CD8-positive, alpha-beta memory T cell (primary cell): ENCODE data around the gene FURIN. TPM values are rescaled to one million over a fixed set of nuclear protein-coding genes. Genes with fewer than 3 reads are reported as not detected.
"Not testable (repeated sequence)": the region's sequence is repeated elsewhere in the genome, so short reads cannot be mapped to it uniquely, and the experiment has no call there.

ENCODE experiments used
- CTCF ChIA-PET: fragments of 350-600 bp; sonication (Branson Sonifier 250); formaldehyde crosslinking; loops from one replicate; lab custom pipeline; 2021; ENCODE audit warnings: antibody characterized with exemption; lab: Charles Lee
- POLR2A ChIA-PET: fragments of 350-600 bp; sonication (Branson Sonifier 250); formaldehyde crosslinking; loops from one replicate; lab custom pipeline; 2021; ENCODE audit warnings: antibody characterized with exemption; lab: Charles Lee
- DNase-seq, 5 donors: peaks; one replicate each; pipeline versions ENCODE4 v3.0.0 to v3.0.0-alpha.2; 2020 to 2022; ENCODE audit warnings: mixed read lengths in 1 of 5
- H3K27ac ChIP-seq: one replicate; pipeline ENCODE4 v1.7.0; 2013; ENCODE audit warnings: low read depth, mild to moderate bottlenecking, low read length, moderate library complexity
- H3K27me3 ChIP-seq: 2 replicates; pipeline ENCODE4 v1.7.0; 2013; ENCODE audit warnings: low read length, mild to moderate bottlenecking; ENCODE audit not compliant: insufficient read depth, poor library complexity, severe bottlenecking
- H3K36me3 ChIP-seq: 2 replicates; pipeline ENCODE4 v1.7.0; 2013; ENCODE audit warnings: mild to moderate bottlenecking, low read length, moderate library complexity; ENCODE audit not compliant: insufficient read depth
- H3K4me1 ChIP-seq: 2 replicates; pipeline ENCODE4 v1.7.0; 2013; ENCODE audit warnings: mild to moderate bottlenecking, low read length, moderate library complexity; ENCODE audit not compliant: insufficient read depth
- H3K4me3 ChIP-seq: 2 replicates; pipeline ENCODE4 v1.7.0; 2013; ENCODE audit warnings: mild to moderate bottlenecking, low read length
- H3K9me3 ChIP-seq: 2 replicates; pipeline ENCODE4 v1.7.0; 2013; ENCODE audit warnings: mild to moderate bottlenecking, low read length
- H3K27ac Mint-ChIP-seq, 8 donors: one replicate each; pipeline ENCODE4 v1.8.0; 2020 to 2021; ENCODE audit warnings: mixed read lengths in 8 of 8, mild to moderate bottlenecking in 6 of 8, inconsistent platforms in 3 of 8, moderate library complexity in 3 of 8
- H3K27me3 Mint-ChIP-seq, 2 donors: one replicate each; pipeline ENCODE4 v1.8.0; 2020 to 2021; ENCODE audit warnings: mixed read lengths in 2 of 2, mild to moderate bottlenecking in 1 of 2, moderate library complexity in 1 of 2
- H3K36me3 Mint-ChIP-seq, 3 donors: one replicate each; pipeline ENCODE4 v1.8.0; 2020 to 2021; ENCODE audit warnings: mixed read lengths in 3 of 3, inconsistent platforms in 1 of 3, mild to moderate bottlenecking in 1 of 3
- H3K4me1 Mint-ChIP-seq, 3 donors: one replicate each; pipeline ENCODE4 v1.8.0; 2020 to 2021; ENCODE audit warnings: mixed read lengths in 3 of 3, inconsistent platforms in 1 of 3, mild to moderate bottlenecking in 1 of 3
- H3K4me3 Mint-ChIP-seq, 7 donors: one replicate each; pipeline ENCODE4 v1.8.0; 2020 to 2021; ENCODE audit warnings: mixed read lengths in 7 of 7, mild to moderate bottlenecking in 6 of 7, moderate library complexity in 4 of 7, inconsistent platforms in 2 of 7
- H3K9me3 Mint-ChIP-seq, 5 donors: one replicate each; pipeline ENCODE4 v1.8.0; 2020 to 2022; ENCODE audit warnings: mixed read lengths in 5 of 5, mild to moderate bottlenecking in 3 of 5, moderate library complexity in 2 of 5, inconsistent platforms in 1 of 5
- polyA plus RNA-seq: library from polyadenylated mRNA; unstranded; fragments of 300-500 nt; fragmentation: Illumina TruSeq; gene quantifications from one replicate; pipeline ENCODE4 v1.2.3, GENCODE V29; 2021
- total RNA-seq, 2 experiments: library from RNA; stranded (reverse); gene quantifications; one replicate each; pipeline ENCODE4 v1.2.3, GENCODE V29; 2021

The FURIN gene
- total and polyA plus RNA-seq, 3 experiments from 2014 or later, result 11.7 to 124 (median 121) TPM

DNA sequence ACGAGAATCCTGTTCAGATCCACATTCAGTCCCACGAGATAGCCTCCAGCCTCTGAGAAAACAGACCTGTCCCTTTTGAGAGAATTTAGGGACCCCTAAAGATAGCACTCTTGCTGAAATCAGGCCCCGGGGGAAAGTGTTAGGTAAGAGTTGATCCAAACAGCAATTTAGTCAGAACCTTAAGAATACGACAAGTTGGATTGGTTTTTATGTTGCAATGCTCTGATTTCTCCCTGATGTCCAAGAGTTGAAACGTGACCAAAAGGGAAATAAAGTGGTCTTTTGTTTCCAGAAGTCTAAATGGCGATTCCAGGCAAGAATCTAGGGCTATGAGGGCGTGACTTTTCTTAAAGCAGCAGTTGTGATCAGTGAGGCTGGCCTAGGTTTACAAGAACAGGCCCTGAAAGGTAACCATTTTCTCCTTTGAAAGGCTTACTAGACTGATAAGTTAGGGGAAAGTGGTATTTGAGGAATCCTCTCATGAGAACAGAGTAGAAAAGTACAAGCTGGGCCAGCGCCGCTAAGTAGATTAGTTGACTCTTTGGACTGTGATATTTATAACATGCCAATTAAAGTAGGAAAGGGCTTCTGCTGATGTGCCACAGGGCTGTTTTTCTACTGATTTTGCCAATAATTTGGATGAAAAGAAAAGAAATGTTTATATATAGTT lies 39.6 kb downstream of the FURIN start:
- Mint-ChIP-seq H3K27ac (peak overlapping the region in 2 of 8 donors; percentile 22 to 34), H3K4me3 (no peak overlapping the region), H3K36me3 (peaks cover 7 to 85% (median 13%) of the 10 kb centered on the region in 3 donors), H3K4me1 (peaks cover 8 to 24% (median 11%) of the 10 kb centered on the region in 3 donors), H3K27me3 (no peaks in the 10 kb centered on the region), H3K9me3 (no peaks in the 10 kb centered on the region)
- H3K4me3 ChIP-seq, result no peak overlapping the region
- no peaks in the 10 kb centered on the region for H3K9me3 ChIP-seq
- DNase-seq, result no peak
- peaks cover 67% of the 10 kb centered on the region for H3K36me3 ChIP-seq
- H3K27ac ChIP-seq, result no peak overlapping the region
- no peaks in the 10 kb centered on the region for H3K27me3 ChIP-seq
- ChIA-PET CTCF (interaction anchor here (14.4 kb wide), 1 partner anchor 24 kb away, joined by 251 read pairs; the partner anchor contains the start of genes HDDC3 and UNC45A), POLR2A (no interaction called here)
- H3K4me1 ChIP-seq, result peaks cover 10% of the 10 kb centered on the region

DNA sequence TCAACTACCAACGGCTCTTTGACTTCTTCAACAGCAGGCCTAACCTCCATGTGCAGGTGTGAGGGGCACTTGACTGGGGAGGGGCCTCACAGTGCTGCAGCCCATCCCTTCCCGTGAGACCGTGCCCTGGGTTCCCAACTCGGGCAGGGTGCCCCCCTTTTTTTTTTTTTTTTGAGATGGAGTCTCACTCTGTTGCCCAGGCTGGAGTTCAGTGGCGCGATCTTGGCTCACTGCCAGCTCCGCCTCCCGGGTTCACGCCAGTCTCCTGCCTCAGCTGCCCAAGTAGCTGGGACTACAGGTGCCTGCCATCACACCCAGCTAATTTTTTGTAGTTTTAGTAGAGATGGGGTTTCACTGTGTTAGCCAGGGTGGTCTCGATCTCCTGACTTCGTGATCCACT lies 41.1 kb downstream of the FURIN start:
- H3K9me3 Mint-ChIP-seq, DNase-seq, H3K27ac ChIP-seq, H3K27ac Mint-ChIP-seq, H3K27me3 Mint-ChIP-seq, H3K4me3 ChIP-seq, H3K9me3 ChIP-seq, H3K27me3 ChIP-seq, H3K4me3 Mint-ChIP-seq, H3K4me1 ChIP-seq: not testable (repeated sequence)
- Mint-ChIP-seq H3K4me1 (peaks cover 0 to 15% (median 4%) of the 10 kb centered on the region in 3 donors), H3K36me3 (peaks cover 7 to 93% (median 16%) of the 10 kb centered on the region in 3 donors)
- H3K36me3 ChIP-seq, result peaks cover 78% of the 10 kb centered on the region
- CTCF ChIA-PET, result interaction anchor here (0.5 to 14.4 kb wide), 3 partner anchors 11 to 242 kb away, joined by 3 to 251 read pairs (median 3); partner anchors contain the start of genes HDDC3 and UNC45A
- POLR2A ChIA-PET, result interaction anchor here (0.7 kb wide), 2 partner anchors 21 to 201 kb away, joined by 5 to 7 read pairs; no protein-coding TSS in a partner anchor

DNA sequence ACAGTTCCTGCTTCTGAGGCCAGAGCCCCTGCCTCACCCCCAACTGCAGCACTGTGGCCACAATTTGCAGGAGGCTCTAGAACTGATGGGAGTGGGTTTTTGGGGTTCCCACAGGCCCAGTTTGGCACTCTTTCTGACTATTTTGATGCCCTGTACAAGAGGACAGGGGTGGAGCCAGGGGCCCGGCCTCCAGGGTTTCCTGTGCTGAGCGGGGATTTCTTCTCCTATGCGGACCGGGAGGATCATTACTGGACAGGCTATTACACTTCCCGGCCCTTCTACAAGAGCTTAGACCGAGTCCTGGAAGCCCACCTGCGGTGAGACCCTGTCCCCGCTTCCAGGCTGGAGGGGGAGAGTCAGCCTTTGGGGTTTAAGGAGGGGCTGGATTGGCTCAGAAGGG lies 41.6 kb downstream of the FURIN start:
- no peaks in the 10 kb centered on the region for H3K27me3 Mint-ChIP-seq
- H3K27ac ChIP-seq, result no peak overlapping the region
- H3K4me1 ChIP-seq, result no peaks in the 10 kb centered on the region
- H3K4me3 Mint-ChIP-seq, result no peak overlapping the region
- ChIA-PET POLR2A (interaction anchor here (0.7 kb wide), 2 partner anchors 21 to 201 kb away, joined by 5 to 7 read pairs; no protein-coding TSS in a partner anchor), CTCF (interaction anchor here (14.4 kb wide), 1 partner anchor 22 kb away, joined by 251 read pairs; the partner anchor contains the start of genes HDDC3 and UNC45A)
- H3K9me3 ChIP-seq, result no peaks in the 10 kb centered on the region
- peak overlapping the region in 1 of 8 donors; percentile 70 for H3K27ac Mint-ChIP-seq
- peaks cover 0 to 11% (median 4%) of the 10 kb centered on the region in 3 donors for H3K4me1 Mint-ChIP-seq
- peaks cover 79% of the 10 kb centered on the region for H3K36me3 ChIP-seq
- peaks cover 7 to 97% (median 16%) of the 10 kb centered on the region in 3 donors for H3K36me3 Mint-ChIP-seq
- H3K9me3 Mint-ChIP-seq, result no peaks in the 10 kb centered on the region
- no peak overlapping the region for H3K4me3 ChIP-seq
- no peak for DNase-seq
- H3K27me3 ChIP-seq, result no peaks in the 10 kb centered on the region

DNA sequence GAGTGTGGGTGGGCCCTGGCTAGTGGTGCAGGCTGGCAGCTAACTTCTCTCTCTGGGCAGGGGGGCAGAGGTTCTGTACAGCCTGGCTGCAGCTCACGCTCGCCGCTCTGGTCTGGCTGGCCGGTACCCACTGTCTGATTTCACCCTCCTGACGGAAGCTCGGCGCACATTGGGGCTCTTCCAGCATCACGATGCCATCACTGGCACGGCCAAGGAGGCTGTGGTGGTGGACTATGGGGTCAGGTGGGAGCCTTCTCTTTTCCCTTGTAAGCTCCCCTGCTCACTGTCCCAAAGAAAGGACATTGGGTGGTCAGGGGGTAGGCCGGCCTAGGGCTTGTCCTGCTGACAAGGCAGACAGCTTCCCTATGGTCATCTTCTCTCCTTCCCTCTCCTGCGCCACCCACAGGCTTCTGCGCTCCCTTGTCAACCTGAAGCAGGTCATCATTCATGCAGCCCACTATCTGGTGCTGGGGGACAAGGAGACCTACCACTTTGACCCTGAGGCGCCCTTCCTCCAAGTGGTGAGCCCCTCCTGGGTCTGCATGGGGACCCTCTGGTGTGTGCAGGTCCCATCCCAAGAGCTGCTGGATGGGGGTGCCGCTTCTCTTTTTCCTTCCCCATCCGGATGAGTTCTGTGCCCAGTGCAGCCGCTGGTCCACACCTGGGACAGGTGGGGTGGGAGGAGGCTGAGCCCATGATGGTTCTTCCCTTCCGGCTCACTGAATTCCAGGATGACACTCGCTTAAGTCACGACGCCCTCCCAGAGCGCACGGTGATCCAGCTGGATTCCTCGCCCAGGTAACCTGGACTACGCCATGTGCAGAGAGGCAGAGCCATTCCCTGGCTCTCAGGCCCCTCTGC lies 42.3 kb downstream of the FURIN start:
- Histone ChIP-seq H3K9me3 (no peaks in the 10 kb centered on the region), H3K4me3 (no peak overlapping the region), H3K27ac (no peak overlapping the region), H3K4me1 (no peaks in the 10 kb centered on the region), H3K27me3 (no peaks in the 10 kb centered on the region), H3K36me3 (peaks cover 77% of the 10 kb centered on the region)
- ChIA-PET CTCF (interaction anchor here (1.1 to 14.4 kb wide), 3 partner anchors 9 to 24 kb away, joined by 4 to 251 read pairs (median 5); partner anchors contain the start of genes HDDC3 and UNC45A), POLR2A (no interaction called here)
- Mint-ChIP-seq H3K27ac (peak overlapping the region in 1 of 8 donors; percentile 27), H3K27me3 (no peaks in the 10 kb centered on the region), H3K36me3 (peaks cover 5 to 97% (median 12%) of the 10 kb centered on the region in 3 donors), H3K4me1 (peaks cover 0 to 5% (median 0%) of the 10 kb centered on the region in 3 donors), H3K9me3 (no peaks in the 10 kb centered on the region), H3K4me3 (no peak overlapping the region)
- DNase-seq, result no peak

DNA sequence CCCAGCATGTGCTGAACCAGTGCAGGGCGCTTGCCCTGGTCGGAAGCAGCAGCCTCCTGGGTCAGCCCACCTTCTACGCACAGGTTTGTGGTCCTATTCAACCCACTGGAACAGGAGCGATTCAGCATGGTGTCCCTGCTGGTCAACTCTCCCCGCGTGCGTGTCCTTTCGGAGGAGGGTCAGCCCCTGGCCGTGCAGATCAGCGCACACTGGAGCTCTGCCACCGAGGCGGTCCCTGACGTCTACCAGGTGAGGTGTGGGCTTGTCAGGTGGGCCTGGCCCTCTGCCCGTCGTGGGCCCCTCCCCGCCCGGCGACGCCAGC lies 42.9 kb downstream of the FURIN start:
- Mint-ChIP-seq H3K27me3 (no peaks in the 10 kb centered on the region), H3K4me3 (no peak overlapping the region), H3K9me3 (no peaks in the 10 kb centered on the region), H3K27ac (no peak overlapping the region), H3K4me1 (no peaks in the 10 kb centered on the region), H3K36me3 (peaks cover 0 to 97% (median 12%) of the 10 kb centered on the region in 3 donors)
- Histone ChIP-seq H3K4me3 (no peak overlapping the region), H3K27ac (no peak overlapping the region), H3K36me3 (peaks cover 74% of the 10 kb centered on the region), H3K9me3 (no peaks in the 10 kb centered on the region), H3K27me3 (no peaks in the 10 kb centered on the region), H3K4me1 (no peaks in the 10 kb centered on the region)
- DNase-seq, result no peak
- CTCF ChIA-PET, result interaction anchor here (1.1 to 1.4 kb wide), 2 partner anchors 10 to 25 kb away, joined by 4 to 5 read pairs; no protein-coding TSS in a partner anchor
- POLR2A ChIA-PET, result no interaction called here

DNA sequence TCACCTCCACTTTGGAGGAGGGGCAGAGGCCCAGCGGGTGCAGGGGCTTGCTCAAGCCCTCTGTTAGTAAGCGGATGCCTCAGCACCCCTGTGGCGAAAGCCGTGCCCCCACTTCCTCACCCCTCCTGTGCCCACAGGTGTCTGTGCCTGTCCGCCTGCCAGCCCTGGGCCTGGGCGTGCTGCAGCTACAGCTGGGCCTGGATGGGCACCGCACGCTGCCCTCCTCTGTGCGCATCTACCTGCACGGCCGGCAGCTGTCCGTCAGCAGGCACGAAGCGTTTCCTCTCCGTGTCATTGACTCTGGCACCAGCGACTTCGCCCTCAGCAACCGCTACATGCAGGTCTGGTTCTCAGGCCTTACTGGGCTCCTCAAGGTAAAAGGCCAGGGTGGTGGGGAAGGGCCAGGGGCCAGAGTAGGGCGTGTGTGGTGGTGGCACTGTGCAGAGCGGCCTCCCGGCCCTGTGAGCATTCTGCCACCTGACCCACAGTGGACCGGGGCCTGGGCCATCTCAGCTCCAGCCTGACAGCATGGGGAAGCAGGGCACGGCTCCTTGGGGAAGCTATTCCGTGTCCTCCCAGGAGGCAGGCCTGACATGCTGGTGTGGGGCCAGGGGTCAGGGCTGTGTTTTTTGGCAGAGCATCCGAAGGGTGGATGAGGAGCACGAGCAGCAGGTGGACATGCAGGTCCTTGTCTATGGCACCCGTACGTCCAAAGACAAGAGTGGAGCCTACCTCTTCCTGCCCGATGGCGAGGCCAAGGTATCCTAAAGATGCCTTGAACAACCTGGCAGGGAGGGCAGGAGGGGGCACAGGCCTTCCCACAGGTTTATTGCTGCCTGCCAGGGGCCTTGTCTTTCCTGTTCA lies 43.8 kb downstream of the FURIN start:
- H3K27ac Mint-ChIP-seq, result no peak overlapping the region
- H3K9me3 Mint-ChIP-seq, result no peaks in the 10 kb centered on the region
- ChIA-PET CTCF (interaction anchor here (1.1 to 1.4 kb wide), 2 partner anchors 10 to 26 kb away, joined by 4 to 5 read pairs; no protein-coding TSS in a partner anchor), POLR2A (no interaction called here)
- no peaks in the 10 kb centered on the region for H3K4me1 ChIP-seq
- peaks cover under 1 to 97% (median 17%) of the 10 kb centered on the region in 3 donors for H3K36me3 Mint-ChIP-seq
- H3K27ac ChIP-seq, result no peak overlapping the region
- H3K36me3 ChIP-seq, result peaks cover 74% of the 10 kb centered on the region
- no peak overlapping the region for H3K4me3 Mint-ChIP-seq
- no peaks in the 10 kb centered on the region for H3K27me3 ChIP-seq
- H3K27me3 Mint-ChIP-seq, result peaks cover 0 to 1% of the 10 kb centered on the region in 2 donors
- H3K4me1 Mint-ChIP-seq, result no peaks in the 10 kb centered on the region
- DNase-seq, result no peak
- H3K4me3 ChIP-seq, result no peak overlapping the region
- H3K9me3 ChIP-seq, result no peaks in the 10 kb centered on the region

DNA sequence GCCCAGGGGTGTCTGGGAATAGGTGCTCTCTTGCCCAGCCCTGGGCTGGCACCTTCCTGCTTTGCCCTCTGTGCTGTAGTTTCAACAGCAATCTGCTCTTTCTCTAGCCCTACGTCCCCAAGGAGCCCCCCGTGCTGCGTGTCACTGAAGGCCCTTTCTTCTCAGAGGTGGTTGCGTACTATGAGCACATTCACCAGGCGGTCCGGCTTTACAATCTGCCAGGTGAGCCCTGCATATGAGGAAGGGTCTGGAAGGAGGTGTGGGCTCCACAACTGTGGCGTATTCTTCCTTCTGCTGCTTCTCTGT lies 44.3 kb downstream of the FURIN start:
- Mint-ChIP-seq H3K4me1 (no peaks in the 10 kb centered on the region), H3K9me3 (no peaks in the 10 kb centered on the region), H3K36me3 (peaks cover 4 to 97% (median 18%) of the 10 kb centered on the region in 3 donors), H3K4me3 (no peak overlapping the region), H3K27me3 (peaks cover 0 to 4% of the 10 kb centered on the region in 2 donors), H3K27ac (no peak overlapping the region)
- no peaks in the 10 kb centered on the region for H3K27me3 ChIP-seq
- CTCF ChIA-PET, result interaction anchor here (2.5 kb wide), 1 partner anchor 11 kb away, joined by 13 read pairs; the partner anchor contains the start of gene MAN2A2
- H3K4me3 ChIP-seq, result no peak overlapping the region
- H3K4me1 ChIP-seq, result no peaks in the 10 kb centered on the region
- H3K27ac ChIP-seq, result no peak overlapping the region
- no peak for DNase-seq
- peaks cover 72% of the 10 kb centered on the region for H3K36me3 ChIP-seq
- POLR2A ChIA-PET, result no interaction called here
- no peaks in the 10 kb centered on the region for H3K9me3 ChIP-seq
